Lower leg skin (tissue), 4 donors: ENCODE data around the gene MYH10. TPM values are rescaled to one million over a fixed set of nuclear protein-coding genes. Genes with fewer than 3 reads are reported as not detected.
A peak's percentile ranks its signal among the peaks of the same experiment; 100 is the strongest.

Experiments used
- DNase-seq, 2 donors: peaks; one replicate each; pipeline ENCODE4 v3.0.0-alpha.2; 2019; ENCODE audit warnings: low spot score in 2 of 2
- H3K4me3 ChIP-seq: fragments of 200-600 bp; sonication (generic); 2 replicates; pipeline ENCODE4 v1.5.1; 2017; ENCODE audit warnings: mild to moderate bottlenecking, low read depth; ENCODE audit not compliant: poor library complexity, severe bottlenecking
- CTCF ChIP-seq, 3 donors: fragments of 450-650 bp; IDR thresholded peaks; one replicate each; pipeline ENCODE4 v1.5.1; 2016; ENCODE audit warnings: antibody characterized with exemption in 3 of 3, mild to moderate bottlenecking in 3 of 3, moderate library complexity in 2 of 3
- POLR2A ChIP-seq, 2 donors: fragments of 450-650 bp; IDR thresholded peaks; one replicate each; pipeline ENCODE4 v1.6.1; 2016 to 2017; ENCODE audit warnings: antibody characterized with exemption in 2 of 2, mild to moderate bottlenecking in 1 of 2, moderate library complexity in 1 of 2
- WGBS, 2 donors: methylation state at CpG; one replicate each; pipeline ENCODE4 v1.1.5; 2018; 5-methylcytosine and 5-hydroxymethylcytosine counted together
- intact Hi-C: fragments of 100-400 bp; cut with DNase I; formaldehyde crosslinking; loops from one replicate; pipeline ENCODE4 v1.15.0; 2023; ENCODE audit warnings: low total_unique reads
- total RNA-seq, 4 donors: library from RNA; depleted of rRNA; stranded (reverse); fragments of >200 nt; gene quantifications; one replicate each; pipeline ENCODE4 v1.1.0, GENCODE V29; 2016

The MYH10 gene
- total RNA-seq, 4 donors from 2014 or later = 6.7 to 17.2 (median 11.4) TPM

- WGBS, 2 donors = 94% methylated on average over 5 of the region's 5 CpGs
- TF ChIP-seq POLR2A (IDR thresholded peaks at IDR 0.05) (no peak), CTCF (IDR thresholded peaks at IDR 0.05) (no peak)
- DNase-seq = peak in 1 of 2 donors; percentile 53
- intact Hi-C loops = no loop called here
- no peak overlapping the region for H3K4me3 ChIP-seq
Measured at GRCh38 chr17:8481703-8482102, 148.8 kb downstream of the MYH10 start.

- peak in 1 of 2 donors; percentile 82 for DNase-seq
- 79 to 91% methylated on average over 19 to 20 of the region's 22 CpGs for WGBS, 2 donors
- no peak overlapping the region for H3K4me3 ChIP-seq
- intact Hi-C loops = no loop called here
- no peak for TF ChIP-seq POLR2A (IDR thresholded peaks at IDR 0.05)
- no peak for TF ChIP-seq CTCF (IDR thresholded peaks at IDR 0.05)
Measured at GRCh38 chr17:8481089-8481488, 149.4 kb downstream of the MYH10 start.

DNA sequence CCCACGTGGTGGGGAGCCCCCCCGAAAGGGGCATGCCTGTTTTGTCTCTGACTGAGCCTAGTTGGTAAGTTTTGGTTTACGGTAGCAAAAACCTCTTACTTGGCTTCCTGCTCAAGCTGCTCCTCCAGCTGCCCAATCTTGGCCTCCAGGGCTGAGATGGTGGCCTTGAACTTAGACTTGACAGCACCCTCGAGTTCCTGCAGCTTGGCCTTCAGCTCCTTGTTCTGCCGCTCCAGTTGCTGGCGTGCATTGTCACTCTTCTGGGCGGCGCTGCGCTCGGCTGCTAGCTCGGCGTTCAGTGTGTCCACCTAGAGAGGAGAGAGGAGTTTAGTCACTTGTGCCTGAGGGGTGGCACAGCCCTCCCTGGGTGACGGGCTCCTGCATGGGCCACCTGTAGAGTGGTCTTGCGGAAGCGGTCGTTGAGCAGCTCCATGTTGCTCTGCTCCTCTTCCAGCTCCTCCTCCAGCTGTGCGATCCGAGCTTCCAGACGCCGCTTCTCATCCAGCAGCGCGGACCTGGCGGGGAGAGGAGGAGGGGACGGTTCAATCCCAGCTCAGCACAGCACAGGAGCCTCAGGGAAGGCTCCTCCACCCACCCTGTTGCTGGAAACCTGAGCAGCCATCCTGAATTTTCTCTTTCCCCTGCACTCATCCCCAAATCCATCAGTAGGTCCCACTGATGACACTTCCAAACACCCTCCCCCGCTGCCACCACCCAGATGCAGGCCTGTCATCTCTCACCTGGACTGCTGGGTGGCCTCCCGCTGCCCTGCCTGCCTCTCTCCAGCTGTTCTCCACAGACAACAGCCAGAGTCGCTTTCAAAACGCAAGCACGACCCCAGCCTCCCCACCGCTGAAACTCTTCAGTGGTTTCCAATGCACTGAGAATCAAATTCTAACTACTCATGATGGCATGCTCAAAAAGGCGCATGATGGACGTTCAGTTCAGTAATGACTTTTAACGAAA, 150.2 kb downstream of the MYH10 start:
- intact Hi-C loops = no loop called here
- DNase-seq = peak in 1 of 2 donors; percentile 84
- no peak overlapping the region for H3K4me3 ChIP-seq
- WGBS, 2 donors = 72 to 82% methylated on average over 33 of the region's 33 CpGs
- TF ChIP-seq CTCF (IDR thresholded peaks at IDR 0.05) (no peak), POLR2A (IDR thresholded peaks at IDR 0.05) (no peak)

DNA sequence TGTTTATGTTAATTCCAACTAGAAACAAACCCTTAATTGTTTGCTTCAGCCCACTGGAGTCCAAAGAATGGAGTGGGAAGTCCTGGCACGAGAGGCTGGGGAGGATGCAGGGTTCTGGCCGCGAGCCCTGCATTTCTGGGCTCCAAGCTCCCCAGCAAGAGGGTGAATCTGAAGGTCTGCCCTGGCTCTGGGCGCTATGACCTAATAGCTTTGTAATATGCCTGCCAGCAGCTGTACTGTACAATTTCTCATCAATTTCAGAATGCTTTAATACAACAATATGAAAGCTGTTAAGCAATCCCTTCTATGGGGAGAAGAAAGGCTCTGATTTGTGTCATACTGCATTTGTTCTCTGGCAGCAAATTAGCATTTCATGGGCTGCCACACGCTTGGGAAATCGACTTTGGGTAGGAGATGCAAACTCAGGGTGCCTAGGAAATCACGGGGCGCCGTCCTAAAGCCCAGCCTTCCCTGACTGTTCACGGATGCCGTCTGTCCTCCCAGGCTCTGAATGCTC, 151.0 kb downstream of the MYH10 start:
- intact Hi-C loops = no loop called here
- DNase-seq = peak in 1 of 2 donors; percentile 92
- TF ChIP-seq POLR2A (IDR thresholded peaks at IDR 0.05) = no peak
- no peak for TF ChIP-seq CTCF (IDR thresholded peaks at IDR 0.05)
- no peak overlapping the region for H3K4me3 ChIP-seq
- WGBS, 2 donors = 40 to 46% methylated on average over 11 of the region's 11 CpGs

DNA sequence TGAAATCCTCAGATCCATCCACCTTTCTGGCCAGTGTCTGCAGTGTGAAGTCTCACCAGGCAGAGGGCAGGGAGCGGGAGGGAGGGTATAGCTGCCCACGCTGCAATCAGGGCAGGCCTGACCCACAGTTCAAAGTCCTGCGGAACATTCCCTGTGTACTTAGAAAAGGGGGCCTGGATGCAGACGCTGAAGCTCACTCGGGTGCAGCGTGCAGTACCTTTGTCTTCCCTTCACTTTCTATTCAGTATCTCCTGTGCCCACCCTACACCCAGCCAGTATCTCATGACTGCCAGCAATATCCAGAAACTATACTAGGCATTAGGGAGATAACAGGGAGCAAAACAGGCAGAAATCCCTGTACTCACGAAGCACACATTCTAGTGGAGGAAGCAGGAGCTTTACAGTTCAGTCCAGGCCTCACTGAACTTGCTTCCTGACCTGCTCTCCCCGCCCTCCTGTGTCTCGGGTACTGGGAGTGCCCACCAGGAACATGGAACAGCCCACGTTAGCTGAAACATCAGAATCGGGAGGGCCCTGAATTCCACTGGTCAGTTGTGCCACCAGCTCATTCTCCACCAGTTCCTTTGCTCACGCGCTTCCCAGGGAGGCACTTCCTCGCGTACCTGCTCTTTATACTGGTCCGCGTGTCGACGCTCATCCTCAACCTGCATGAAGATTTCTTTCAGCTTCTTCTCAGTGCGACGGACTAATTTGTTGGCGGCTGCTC, 152.6 kb downstream of the MYH10 start:
- no peak overlapping the region for H3K4me3 ChIP-seq
- DNase-seq = peak in 1 of 2 donors; percentile 80
- no peak for TF ChIP-seq POLR2A (IDR thresholded peaks at IDR 0.05)
- TF ChIP-seq CTCF (IDR thresholded peaks at IDR 0.05) = no peak
- WGBS, 2 donors = 92 to 93% methylated on average over 22 of the region's 22 CpGs
- intact Hi-C loops = no loop called here
